PFSK-1 (cell line): Measurements from ENCODE around the gene MYOZ3.

Source experiments
- FOXP2 ChIP-seq: optimal IDR thresholded peaks from 2 replicates; pipeline ENCODE3; 2011; ENCODE audit warnings: borderline replicate concordance, control low read depth, inconsistent platforms; ENCODE audit not compliant: insufficient read depth; ENCODE audit errors: extremely low read length, extremely low read depth
- POLR2AphosphoS5 ChIP-seq: IDR thresholded peaks from 2 replicates; pipeline ENCODE4 v1.6.1; 2012; ENCODE audit warnings: low read depth, mild to moderate bottlenecking, control low read depth, low read length, moderate library complexity
- SIN3A ChIP-seq: IDR thresholded peaks from 2 replicates; pipeline ENCODE4 v1.6.1; 2012; ENCODE audit warnings: mild to moderate bottlenecking, low read length, moderate library complexity, borderline replicate concordance; ENCODE audit not compliant: insufficient read depth
- TAF1 ChIP-seq: IDR thresholded peaks from 2 replicates; pipeline ENCODE4 v1.6.1; 2012; ENCODE audit warnings: low read length, control low read depth, borderline replicate concordance; ENCODE audit not compliant: insufficient read depth
- TF ChIP-seq, protein P1 (sequence below), 2 experiments: IDR thresholded peaks; 2 replicates each; pipeline versions ENCODE4 v1.6.1 to v1.8.0; 2011 to 2012; ENCODE audit warnings: low read depth in 2 of 2, low read length in 2 of 2, control low read depth in 1 of 2, inconsistent platforms in 1 of 2, mild to moderate bottlenecking in 1 of 2, moderate library complexity in 1 of 2; ENCODE audit not compliant: insufficient read depth in 1 of 2

DNA sequence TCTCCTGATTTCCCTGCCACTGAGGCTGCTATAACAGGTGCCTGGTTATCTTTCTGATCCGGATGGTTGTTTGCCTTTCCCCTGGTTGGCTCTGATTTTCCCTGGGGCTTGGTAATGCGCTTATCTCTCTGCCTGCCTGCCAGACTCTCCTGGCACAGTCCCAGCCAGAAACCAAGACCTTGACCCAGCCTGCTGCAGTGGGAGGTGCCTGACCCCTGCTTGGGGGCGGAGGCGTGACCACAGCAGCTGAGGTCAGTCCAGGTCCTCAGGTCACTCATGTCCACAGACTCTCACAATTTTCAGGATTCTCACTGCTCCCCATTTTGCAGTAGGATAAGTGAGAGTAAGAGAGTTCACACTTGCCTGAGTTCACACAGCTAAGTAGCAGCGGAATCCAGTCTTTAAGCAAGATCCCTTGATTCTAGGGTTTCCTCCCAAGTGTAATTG lies 45.0 kb upstream of the MYOZ3 start:
- TF ChIP-seq TAF1 = no peak
- TF ChIP-seq, protein P1, sequence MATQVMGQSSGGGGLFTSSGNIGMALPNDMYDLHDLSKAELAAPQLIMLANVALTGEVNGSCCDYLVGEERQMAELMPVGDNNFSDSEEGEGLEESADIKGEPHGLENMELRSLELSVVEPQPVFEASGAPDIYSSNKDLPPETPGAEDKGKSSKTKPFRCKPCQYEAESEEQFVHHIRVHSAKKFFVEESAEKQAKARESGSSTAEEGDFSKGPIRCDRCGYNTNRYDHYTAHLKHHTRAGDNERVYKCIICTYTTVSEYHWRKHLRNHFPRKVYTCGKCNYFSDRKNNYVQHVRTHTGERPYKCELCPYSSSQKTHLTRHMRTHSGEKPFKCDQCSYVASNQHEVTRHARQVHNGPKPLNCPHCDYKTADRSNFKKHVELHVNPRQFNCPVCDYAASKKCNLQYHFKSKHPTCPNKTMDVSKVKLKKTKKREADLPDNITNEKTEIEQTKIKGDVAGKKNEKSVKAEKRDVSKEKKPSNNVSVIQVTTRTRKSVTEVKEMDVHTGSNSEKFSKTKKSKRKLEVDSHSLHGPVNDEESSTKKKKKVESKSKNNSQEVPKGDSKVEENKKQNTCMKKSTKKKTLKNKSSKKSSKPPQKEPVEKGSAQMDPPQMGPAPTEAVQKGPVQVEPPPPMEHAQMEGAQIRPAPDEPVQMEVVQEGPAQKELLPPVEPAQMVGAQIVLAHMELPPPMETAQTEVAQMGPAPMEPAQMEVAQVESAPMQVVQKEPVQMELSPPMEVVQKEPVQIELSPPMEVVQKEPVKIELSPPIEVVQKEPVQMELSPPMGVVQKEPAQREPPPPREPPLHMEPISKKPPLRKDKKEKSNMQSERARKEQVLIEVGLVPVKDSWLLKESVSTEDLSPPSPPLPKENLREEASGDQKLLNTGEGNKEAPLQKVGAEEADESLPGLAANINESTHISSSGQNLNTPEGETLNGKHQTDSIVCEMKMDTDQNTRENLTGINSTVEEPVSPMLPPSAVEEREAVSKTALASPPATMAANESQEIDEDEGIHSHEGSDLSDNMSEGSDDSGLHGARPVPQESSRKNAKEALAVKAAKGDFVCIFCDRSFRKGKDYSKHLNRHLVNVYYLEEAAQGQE (IDR thresholded peaks at IDR 0.05; ENCODE audit: insufficient read depth in 1 of 2, low read depth in 2 of 2, low read length in 2 of 2) = no peak
- no peak for TF ChIP-seq POLR2AphosphoS5
- TF ChIP-seq FOXP2 = no peak
- no peak for TF ChIP-seq SIN3A
